ENCODE results near the gene TBC1D2B. TPM values are rescaled to one million over a fixed set of nuclear protein-coding genes. Genes with fewer than 3 reads are reported as not detected.

TBC1D2B gene
- total RNA-seq, 1 donor from 2014 or later, result 75.5 TPM

DNA sequence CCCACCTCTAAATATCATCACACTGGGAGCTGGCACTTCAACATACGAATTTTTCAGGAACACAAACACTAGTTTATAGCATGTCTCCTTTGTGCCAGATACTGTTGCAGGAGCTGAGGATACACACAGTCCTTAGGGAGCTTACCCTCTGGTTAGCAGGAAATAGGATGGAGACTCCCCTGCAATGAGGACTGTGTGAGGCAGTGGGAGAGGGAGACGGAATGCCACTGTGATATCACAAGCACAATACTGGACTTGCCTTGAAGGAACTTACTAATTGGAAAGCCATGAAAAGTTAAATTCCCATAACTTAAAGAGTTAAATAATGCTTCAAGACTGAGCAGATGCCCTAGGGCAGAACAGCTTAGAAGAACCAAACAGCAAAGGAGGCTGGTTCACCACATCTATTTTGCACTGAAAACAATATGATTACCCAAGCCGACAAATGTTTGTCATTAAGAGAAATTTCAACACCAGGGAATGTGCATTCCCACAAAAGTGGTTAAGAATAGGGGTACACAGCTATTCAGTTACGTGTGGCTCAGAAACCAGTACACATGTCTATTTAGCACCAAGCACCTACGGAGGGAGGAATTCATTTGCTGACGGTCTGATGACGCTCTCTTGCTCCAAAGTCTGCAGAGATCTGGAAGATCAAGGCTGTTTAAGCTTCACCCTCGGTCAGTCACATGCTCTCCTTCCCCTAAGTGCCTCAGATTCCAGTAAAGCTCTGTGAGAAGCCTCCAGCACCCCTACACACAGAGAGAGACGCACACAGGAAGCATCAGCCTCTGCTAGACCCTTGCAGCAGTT, 5.2 kb downstream of the TBC1D2B start:
- peak; percentile 71 for DNase-seq (ENCODE audit: low spot score)

DNA sequence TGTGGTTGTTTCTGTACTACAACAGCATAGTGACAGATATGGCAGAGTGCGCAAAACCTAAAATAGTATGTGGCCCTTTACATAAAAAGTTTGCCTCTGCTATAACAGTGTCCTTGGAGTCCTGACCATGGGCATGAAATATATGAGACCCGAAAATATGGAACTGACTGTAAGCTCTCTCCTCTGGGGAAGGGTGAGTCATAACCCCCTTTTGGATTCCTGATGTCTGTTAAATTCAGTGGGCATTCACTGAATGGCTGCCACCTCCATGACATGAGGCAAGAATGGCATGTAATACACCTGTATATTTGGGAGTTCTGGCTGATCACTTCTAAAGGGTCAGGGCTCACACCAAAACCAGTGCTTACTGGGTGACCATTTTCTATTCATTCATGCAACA, 6.1 kb downstream of the TBC1D2B start:
- DNase-seq (ENCODE audit: low spot score), result no peak

DNA sequence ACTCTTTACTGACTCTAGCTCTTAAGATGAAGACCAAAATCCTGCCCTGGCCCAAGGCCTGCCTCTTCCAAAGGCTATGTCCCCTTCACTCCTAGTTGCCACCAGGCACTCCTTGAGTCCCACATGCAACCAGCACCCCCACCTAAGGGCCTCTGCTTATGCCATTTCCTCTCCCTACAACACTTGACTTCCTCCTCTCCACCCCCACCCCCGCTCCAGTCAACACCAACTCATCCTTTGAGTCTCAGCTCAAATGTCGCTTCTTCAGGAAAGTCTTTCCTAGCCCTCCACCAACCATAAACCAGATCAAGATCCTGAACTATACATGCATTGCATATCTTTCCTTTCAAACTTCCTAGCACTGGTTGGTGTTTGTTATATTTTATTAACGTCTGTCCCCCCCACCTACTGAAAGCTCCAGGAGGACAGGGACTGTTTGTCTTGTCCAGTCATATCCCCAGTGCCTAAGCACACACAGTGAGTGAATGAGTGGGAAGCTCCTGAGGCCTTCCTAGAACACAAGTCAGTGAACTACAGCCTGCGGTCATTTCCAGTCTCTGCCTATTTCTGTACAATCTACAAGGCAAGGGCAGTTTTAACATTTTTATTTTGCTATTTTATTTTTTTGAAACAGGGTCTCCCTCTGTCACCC, 7.3 kb downstream of the TBC1D2B start:
- DNase-seq (ENCODE audit: low spot score), result no peak

DNA sequence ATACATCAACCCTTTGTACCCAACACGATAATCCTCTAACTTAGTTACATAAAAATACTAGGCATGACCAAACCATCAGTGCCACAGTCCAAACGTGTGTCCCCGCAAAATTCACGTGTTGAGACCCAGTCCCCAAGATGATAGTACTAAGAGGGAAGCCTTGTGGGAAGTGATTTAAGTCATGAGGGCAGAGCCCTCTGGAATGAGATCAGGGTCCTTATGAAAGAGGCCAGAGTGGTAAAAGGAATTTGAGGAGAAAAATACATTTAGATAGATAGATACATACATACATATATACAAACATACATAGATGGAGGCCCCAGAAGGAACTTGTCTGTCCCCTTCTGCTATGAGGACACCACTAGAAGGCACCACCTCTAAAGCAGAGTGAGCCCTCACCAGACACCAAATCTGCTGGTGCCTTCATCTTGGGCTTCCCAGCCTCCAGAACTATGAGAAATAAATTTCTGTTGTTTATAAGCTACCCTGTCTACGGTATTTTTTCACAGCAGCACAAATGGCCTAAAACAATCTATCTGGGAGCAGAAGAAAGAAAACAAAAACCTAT, 8.0 kb downstream of the TBC1D2B start:
- DNase-seq (ENCODE audit: low spot score), result no peak

DNA sequence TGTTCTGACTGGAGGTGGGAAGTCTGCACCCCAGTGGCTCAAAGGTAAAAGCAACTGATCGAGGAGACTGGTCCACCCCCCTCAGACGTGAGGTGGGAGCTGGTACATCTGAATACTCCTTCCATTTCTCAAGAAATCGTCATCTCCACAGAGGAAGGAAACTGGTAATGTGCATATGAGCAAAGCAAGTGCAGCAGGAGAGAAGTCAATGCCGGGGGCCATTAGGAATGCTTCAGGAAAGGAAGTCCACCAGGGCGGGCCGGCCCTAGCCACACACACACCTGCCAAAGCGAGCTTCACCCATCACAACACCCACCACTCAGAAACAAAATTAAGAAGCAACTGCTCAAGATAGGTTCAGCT, 8.5 kb downstream of the TBC1D2B start:
- no peak for DNase-seq (ENCODE audit: low spot score)

DNA sequence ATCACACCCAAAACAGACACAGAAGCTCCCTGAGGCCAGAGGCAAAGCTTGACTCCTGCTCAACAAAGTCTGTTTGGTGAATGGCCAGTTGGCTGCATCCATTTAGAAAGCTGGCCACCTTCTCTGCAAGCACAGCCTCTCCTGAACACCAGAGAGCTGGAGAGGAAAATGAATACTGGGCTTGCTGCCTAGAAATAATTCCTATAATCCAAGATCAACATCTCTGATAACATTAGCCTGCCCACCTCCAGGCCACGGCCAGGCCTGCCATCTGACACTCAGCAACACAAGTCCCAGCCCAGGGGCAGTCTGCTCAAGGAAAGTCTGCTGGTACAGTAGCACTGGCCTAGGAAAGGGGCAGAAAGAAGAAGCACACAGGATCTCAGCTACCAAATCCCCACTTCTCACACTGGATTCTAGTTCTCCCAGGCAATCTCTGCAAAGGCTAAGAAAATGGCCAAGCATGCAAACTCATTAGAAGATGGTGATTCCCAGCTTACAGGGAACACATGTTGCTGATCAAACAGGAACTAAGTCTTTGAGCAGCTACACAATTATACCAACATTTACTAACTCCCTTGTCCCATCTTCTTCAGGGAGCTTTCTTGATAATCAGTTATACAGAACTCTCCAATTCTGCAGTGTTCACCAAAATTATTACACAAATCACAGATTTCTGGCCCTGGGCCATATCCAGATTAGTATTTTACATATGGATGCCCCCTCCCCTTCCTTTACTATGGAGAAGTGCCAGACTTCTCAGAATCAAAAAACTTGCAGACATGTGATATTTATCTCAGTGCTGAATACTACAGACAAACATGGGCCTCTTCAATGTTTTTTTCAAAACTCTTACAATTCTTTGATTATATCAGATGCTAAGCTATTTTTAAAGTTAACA, 9.9 kb downstream of the TBC1D2B start:
- DNase-seq (ENCODE audit: low spot score), result no peak

DNA sequence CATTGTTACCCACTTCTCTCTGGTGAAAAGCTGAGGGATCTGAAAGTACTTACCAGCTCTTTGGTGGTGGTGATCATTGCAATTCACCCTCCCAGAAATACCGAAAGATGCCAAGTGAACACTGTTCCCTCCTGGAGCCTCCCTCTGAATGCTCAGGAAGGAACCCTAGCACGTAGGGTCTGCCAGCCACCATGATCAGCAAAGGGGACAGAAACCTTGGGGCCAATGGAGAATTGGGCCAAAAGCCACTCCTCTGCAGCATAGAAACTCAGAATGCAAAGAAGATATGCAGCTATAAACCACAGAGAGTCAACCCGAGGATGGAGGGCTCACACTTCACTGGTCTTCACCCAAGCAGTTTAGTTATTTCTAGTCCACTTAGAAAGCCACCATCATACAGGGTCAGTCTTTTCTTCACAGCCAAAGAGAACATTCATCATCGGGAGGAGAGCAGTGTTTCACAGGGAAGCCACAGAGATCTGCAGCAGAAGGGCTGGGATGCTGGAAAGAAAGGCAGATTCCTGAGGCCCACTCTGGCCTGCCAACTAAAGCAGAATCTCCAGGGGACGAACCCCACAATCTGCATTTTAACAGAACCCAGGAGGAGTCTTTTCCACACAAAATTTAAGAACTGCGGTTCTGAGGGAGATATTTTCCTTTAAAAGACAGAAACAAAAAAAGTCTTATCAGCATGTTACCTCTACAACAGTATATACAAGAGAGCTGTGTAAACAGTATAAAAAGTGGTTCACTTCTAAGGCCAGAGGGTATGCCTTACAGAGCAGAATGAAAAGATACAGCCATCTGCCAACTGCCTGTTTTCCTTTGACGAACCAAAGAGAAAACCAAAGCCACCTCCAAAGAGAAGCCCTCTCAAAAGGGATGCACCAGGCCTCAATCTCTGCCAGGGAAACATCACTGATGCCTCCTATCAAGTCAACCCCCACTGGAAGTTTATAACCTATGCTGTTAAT, 11.3 kb downstream of the TBC1D2B start:
- no peak for DNase-seq (ENCODE audit: low spot score)

DNA sequence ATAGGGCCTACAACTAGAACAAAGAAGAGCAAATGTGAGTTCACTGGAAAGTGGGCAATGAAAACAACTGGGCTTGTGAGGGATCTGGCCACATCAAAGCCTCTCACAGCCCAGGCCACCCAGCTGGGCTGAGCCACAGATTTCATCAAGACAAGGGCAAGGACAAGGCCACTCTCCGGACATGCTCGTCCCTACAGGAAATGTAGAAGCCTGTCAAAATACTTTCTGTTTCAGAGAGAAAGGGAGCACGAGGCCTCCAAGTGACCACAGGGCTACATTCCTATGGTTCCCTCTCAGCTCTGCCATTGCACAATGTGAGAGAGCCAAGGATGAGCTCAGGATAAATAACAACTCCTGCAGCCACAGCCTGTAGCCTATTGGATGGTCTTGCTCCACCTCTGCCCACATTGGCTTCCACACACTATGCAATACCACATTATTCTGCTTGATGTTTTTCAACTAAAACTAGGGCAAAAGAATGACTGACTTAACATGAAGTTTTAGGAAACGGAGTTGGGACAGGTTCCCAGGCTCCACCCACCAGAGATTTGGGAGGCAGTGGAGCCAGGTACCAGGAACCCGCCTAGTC, 12.1 kb downstream of the TBC1D2B start:
- peak; percentile 81 for DNase-seq (ENCODE audit: low spot score)

DNA sequence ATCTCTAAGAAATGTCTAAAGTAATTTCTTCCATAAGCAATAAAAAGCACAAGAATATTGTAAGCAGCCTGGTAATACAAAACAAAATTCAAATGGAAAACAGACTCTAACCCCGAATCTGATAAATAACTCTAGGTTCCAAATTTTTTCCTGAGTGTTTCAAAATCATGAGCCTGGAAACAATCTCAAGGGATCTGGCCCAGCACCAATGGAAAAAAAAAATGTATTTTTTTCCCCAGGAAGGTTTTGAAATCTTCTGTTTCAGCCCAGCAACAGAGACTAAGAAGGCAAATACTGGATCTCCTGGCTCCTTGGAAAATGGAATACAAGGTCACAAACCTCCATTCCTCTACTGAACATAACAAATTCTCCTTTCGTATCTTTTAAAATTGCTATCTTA, 13.0 kb downstream of the TBC1D2B start:
- no peak for DNase-seq (ENCODE audit: low spot score)

DNA sequence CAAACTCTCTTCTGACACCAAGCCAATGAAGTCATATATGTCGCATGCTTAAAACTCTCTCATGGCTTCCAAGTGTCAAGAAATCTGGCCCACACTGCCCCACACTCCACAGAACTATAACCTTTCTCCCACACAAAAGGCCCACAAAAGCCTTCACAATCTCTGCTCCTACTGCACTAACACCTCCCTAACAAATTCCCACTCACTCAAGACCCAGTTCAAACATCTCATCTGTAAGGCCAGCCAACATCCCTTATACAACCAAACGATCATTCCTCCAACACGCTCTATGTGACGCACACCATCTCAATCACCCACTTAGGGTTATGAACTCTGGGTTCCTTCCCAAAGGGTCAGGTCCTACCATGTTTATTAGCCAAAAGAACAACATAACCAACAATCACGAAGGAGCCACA, 13.5 kb downstream of the TBC1D2B start:
- no peak for DNase-seq (ENCODE audit: low spot score)

DNA sequence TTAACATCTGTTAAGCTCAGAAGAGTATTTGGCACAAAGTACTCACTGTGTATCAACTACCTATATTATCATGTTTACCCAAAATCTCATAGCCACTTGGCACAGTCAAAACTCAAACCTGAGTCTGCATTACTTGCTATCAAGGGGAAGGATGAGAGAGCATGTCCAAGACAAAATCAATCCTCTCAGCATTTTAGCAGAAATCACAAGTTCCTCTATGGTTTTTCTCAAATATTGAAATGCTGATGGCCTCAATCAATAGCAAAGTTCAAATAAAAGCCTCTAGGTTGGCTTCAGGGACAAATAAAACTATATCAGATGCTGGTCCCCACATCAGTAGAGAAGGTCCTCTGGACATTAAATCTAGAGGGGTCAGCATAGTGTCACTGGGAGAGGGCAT, 14.3 kb downstream of the TBC1D2B start:
- no peak for DNase-seq (ENCODE audit: low spot score)

DNA sequence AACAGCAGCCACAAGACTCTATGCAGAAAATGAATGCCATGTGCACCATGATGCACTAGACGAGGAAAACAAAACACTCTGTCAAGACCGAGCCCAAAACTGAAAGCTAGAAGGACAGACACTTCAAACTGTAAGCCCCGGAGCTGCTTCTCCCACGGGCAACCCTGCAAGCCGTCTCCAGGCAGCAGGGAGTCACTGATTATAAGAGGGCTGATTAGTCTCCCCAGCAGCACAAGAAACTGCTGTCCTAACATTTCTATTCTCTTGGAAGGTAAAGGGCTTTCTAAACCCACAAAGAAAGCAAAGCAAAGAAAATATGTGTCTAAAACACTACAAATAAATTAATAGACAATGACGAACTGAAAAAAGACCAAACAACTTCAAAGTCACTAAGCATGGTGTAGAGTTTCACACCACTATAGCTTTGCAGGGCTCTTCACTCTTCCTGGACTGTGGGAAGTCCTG, 15.5 kb downstream of the TBC1D2B start:
- DNase-seq (ENCODE audit: low spot score), result no peak

DNA sequence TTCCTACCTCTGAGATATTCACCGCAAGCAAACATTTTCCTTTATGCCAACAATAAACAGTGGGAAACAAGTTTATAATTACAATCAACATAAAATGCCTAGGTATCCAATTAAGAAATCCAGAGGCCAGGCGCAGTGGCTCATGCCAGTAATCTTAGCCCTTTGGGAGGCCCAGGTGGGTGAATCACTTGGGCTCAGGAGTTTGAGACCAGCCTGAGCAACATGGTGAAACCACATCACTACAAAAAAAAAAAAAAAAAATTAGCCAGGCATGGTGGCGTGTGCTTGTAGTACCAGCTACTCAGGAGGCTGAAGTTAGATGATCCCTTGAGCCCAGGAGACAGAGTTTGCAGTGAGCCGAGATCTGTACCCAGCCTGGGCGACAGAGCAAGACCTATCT, 17.3 kb downstream of the TBC1D2B start:
- DNase-seq (ENCODE audit: low spot score), result no peak

DNA sequence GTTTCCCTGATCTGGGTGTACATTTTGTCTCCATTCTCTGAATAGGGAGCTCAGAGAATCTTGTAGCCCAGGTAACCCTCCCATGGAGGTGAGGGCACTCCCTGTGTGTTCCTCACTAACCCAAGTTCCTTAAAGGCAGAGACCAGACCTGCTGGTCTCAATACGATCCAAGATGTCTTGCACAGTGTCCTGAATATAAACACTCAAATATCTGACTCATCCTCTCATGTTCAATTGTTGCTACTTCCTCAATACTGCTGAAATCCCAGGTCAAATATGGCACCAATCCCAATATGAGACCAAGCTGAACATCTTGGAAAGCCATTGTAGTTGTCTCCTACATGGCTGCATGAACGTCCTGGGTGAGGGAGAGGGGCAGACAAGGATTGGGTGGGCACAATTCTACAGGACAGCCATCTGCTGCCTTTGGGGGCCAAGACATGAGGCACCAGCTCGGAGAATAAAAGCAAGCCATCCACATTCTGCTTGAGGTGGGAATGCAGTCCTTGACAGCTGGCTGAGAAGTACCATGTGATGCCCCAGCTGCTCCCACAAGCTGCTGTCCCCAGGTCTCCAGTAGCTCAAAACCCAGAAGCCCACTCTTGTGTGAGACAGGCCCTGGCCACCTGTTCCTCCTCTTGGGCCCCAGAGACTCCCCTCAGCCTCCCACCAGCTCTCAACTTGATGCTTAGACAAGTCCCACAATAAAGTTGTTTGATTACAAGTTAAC, 18.2 kb downstream of the TBC1D2B start:
- DNase-seq (ENCODE audit: low spot score), result no peak

DNA sequence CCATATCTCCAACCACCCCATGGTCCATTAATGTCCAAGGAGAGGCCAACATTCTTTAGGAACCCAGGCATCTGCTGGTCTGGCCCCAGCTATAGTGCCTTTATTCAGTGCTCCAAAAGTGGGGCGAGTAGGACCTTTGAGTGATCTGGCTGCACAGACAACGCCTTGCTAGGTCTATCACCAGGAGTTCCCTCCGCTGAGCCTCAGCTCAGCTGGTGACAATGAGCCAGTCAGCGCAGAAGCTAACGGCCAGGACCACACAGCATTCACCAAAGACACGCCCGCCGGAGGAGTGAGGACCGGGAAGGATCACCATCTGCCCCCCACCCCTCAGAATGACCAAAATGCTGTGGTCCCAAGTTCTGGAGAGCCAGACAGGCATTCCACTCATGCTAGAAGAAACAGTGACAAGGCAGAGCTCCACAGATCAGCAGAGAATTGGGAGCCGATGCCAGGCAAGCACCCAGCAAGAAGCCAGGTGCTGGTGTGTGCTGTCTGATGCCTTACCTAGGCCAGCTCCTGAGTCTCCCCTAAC, 19.0 kb downstream of the TBC1D2B start:
- no peak for DNase-seq (ENCODE audit: low spot score)

DNA sequence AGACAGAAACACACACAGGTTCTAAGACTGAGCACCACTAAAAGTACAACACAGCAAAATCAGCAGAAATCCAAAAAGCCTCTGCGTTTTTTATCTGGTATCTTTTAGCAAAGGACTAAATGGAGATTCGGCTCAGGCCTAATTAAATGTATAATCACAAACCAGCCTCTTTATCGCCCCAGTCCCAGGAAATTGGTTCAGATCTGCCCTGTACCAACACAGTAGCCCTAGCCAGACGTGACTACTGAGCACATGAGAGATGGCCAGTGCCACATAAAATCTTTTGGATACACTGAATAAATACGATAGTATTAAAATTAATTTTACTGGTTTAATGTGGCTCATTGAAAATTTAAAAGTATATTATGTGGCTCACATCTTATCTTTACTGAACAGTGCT, 19.7 kb downstream of the TBC1D2B start:
- no peak for DNase-seq (ENCODE audit: low spot score)

DNA sequence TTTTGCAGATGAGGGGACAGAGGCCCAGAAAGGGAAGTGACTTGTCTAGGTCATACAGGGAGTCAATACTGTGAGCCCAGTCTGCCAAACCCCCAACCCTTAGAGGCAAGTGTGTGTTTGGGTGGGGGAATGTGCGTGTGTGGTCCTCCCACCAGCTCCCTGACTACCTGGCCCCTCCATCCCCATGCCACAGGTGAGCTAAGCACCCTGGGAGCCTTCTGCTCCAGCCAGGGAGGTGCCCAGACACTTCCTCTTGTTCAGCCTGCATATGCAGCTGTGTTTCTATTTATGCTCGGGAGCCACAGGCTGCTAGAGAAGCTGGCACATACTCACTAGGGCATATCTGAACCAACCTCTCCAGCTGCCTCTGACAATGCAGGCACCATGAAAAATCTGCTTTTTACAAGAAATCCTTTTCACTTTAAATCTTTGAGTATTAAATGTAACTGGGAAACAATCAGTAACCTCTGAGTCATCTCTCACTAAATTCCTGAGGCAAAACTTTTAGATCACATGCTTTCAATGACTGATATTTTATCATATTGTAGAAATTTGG, 20.7 kb downstream of the TBC1D2B start:
- DNase-seq (ENCODE audit: low spot score), result no peak

DNA sequence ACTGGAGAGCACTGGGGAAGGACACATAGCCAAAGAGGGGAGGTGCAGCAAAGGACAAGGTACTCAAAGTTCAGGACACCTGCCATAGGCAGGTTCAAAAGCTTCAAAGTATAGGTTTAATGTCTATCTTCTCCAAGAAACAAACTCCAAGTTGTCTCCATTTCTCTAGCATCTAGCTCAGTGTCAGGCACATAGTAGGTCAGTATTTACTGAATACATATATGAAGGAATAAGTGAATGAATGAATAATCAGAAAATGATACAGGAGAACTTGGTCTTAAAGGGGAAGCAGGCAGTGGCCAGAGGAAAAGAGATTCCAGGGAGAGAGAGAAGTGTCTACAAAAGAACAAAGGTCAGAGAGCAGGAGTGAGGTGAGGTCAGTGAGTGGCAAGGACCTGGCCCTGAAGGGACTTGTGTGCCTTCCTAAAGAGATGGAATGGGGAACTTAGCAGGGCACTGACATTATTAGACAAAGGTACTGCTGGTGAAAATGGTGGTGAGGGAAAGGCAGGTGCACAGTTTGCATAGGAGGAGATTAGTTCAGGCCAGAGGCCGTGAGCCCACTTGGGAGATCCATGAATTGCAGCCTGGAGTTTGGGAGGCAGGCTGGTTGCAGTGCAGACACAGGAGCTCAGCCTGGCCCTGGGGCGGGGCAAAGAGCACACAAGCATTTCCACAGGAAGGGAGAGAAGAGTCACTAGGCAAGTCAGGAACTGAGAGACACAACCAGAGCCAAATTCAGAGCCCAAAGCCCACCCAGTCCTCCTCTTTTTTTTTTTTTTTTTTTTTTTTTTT, 21.4 kb downstream of the TBC1D2B start:
- no peak for DNase-seq (ENCODE audit: low spot score)
